HG02981 (cell line): Measurements from ENCODE around the gene TOM1L2.

Experiments used
- ATAC-seq: cut with Tn5 transposase; IDR thresholded peaks from one replicate; pipeline ENCODE4 v1.9.1; 2021; ENCODE audit warnings: mild to moderate bottlenecking, moderate library complexity; ENCODE audit not compliant: unreplicated experiment

TOM1L2 gene

GRCh38 chr17:17851103-17852002 is 120.8 kb downstream of the TOM1L2 start:
- ATAC-seq: no peak

- ATAC-seq: no peak
Measured at GRCh38 chr17:17849845-17850373, 122.3 kb downstream of the TOM1L2 start.

- ATAC-seq: no peak
Measured at GRCh38 chr17:17849147-17849820, 122.9 kb downstream of the TOM1L2 start.

GRCh38 chr17:17848311-17849082 is 123.7 kb downstream of the TOM1L2 start:
- no peak for ATAC-seq

DNA sequence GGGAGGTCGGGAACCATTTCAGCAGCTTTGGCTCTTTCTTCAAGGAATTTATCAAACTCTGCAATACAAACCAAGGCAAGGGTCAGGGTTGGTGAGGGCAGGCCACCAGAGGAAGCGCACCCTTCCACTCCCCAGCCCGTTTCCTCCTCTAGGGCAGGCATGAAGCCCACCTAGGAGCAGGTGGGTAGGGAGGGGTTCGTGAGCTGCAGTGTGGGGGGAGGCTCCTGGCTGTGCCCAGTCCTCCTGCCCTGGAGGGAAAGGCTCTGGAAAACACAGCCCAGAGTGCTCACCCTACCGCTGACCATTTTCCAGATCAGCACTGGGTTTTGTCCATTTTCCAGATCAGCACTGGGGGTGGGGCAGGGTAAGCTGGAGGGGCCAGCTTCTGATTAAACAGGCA is 124.5 kb downstream of the TOM1L2 start:
- ATAC-seq: no peak

DNA sequence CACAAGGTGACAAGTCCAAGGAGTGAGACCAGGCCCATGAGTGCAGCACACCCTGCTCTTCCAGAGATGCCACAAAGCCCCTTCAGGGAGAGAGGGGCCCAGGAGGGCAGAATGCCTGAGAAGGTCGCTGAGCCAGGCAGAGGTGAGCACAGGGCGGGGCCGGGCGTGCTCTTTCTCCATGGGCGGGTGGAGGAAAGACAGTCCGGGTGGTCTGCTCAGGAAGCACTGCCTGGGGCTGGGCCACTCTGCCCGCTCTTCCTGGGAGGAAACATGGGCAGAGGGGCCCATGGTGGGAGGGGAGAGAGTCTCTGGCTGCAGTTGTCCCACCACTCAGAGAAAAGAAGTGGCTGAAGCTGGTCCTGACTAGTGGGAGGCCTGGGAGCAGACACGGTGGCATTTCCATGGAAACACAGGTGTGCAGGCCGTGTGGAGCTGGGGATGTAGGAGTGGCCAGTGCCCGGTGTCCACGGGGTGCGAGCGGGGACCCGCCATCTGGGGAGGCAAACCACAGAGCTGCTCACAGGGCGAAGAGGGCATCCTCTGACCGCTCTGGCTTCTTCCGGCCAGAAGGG is 125.0 kb downstream of the TOM1L2 start:
- no peak for ATAC-seq

DNA sequence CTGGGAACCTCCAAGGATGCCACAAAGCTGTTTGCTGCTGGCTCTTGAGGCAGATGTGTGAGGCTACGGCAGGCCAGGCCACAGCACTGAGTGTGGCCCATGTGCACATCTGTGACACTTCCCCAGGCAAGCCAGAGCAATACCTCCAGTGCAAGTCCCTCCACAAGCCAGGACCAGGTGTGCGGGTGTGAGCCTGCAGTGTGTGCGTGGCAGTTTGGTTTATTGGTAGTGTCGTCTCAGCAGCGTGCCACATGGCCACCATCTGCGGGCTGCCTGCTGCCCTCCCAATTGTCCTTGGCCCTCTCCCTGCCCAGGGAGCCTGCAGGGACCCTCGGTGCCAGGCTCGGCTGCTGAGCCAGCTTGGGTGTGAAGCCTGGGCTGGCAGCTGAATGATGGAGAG is 125.6 kb downstream of the TOM1L2 start:
- ATAC-seq: no peak

GRCh38 chr17:17846003-17846402 is 126.2 kb downstream of the TOM1L2 start:
- no peak for ATAC-seq

DNA sequence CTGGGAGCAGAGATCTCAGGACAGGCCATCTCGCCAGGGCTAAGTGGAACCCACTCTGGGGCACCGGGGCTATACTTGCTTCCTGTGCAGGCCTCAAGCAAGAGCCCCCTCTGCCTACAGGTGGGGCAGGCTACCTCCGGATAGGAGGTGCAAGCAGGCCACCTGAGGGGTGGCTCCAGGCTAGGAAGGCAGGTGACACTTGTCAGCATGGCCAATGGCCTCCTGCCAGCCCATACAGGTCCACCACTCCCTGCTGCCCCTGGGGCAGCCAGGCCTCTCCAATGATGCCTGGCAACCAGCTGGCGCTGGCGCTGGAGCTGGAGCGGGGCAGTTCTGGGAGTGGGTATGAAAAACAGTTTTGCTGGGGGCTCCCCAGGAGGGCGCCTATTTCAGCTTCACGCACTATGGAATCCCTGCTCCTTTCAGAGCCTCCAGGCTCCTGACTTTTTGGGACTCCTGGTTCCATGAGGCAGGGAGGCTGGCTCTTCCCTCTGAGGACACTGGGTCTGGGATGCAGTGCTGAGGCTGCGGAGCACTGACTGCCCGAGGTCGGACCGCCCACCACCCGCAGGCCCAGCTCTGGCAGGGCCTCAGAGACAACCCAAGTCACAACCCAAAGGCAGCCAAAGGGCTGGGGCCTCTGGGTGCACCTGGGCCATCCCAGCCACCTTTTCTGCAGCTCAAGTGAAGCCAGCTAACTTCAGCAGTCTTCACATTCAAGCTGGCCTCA is 127.0 kb downstream of the TOM1L2 start:
- ATAC-seq: no peak

DNA sequence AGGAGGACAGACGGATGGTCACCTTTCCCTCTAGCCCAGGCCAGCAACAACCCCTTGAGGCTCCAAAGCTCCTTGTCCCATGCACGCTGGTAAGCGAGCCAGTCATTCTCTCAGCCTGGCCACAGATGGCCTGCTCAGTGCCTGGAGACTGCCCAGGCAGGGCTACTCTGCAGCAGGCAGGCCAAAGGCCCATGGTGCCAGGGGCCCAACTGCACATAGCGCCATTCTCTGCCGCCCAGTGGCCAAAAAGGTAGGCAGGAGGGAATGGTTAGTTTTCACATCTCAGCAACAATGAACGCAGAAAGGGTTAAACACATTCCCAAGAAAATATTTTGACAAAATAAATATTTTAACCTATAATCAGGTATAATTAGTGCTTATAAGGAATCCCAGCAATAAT is 127.7 kb downstream of the TOM1L2 start:
- ATAC-seq: no peak

DNA sequence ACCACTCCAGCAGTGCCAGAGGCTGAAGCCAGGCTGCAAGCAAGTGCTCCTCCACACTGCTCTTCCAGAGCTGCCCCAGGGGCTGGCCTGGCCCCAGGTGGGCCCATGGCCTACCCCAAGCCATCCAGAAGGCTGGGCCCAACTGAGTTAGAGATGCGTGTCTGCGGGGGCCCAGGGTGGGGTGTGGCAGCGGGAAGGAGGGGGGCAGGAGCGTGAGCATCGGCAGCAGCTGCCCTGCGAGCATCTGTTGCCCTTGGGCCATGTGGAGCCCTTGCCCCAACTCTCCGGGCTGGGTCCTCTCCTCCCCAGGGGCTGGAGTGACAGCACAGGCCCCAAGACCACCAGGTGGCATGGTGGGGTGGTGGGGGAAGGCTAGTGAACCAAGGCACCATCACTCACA is 128.1 kb downstream of the TOM1L2 start:
- no peak for ATAC-seq

DNA sequence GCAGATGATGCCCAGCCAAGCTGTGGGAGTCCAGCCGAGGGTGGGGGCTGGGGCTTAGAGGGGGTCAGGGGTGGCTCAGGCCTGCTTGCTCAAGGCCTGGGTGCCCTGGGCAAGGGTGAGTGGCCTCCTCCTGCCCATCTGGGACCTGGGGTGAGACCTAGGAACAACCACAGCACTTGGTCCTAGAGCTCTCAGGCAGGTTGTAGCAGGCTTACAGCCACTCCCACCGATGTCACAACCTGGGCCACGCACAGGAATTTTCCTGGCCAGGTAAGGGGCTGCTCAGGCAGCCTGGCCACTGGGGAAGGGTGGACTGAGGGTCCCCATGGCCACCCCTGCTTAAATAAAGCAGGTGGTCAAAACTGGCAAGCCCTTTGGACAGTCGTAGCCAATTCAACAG is 129.1 kb downstream of the TOM1L2 start:
- ATAC-seq: no peak

- ATAC-seq: no peak
Measured at GRCh38 chr17:17842111-17842876, 129.9 kb downstream of the TOM1L2 start.

DNA sequence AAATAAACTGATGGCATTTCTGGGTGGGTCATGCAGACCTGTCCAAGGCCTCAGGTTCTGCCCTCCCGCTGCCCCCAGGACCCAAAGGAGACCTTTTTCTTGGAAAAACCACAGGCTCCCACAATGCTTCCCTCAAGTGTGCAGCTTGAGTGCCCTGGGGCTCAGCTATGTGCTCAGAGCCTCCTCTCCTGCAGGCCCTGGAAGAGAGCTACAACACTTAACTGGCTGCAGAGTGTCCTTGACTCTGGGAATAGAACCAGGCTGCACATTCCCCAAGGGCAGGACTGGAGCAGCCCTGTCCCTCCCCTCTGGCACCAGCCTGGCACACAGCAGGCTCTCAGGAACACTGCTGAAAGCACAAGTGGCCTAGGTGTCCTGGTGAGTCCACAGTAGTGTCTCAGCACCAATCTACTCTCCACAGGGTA is 130.6 kb downstream of the TOM1L2 start:
- ATAC-seq: no peak

- no peak for ATAC-seq
Measured at GRCh38 chr17:17840751-17841591, 131.2 kb downstream of the TOM1L2 start.

GRCh38 chr17:17839791-17840707 is 132.2 kb downstream of the TOM1L2 start:
- ATAC-seq: peak; percentile 49
